Measurements from ENCODE around the gene ATRNL1. TPM values are rescaled to one million over a fixed set of nuclear protein-coding genes. Genes with fewer than 3 reads are reported as not detected.

The ATRNL1 gene
- total and polyA plus RNA-seq, 12 donors: 4.8 to 217 (median 92.4) TPM

DNA sequence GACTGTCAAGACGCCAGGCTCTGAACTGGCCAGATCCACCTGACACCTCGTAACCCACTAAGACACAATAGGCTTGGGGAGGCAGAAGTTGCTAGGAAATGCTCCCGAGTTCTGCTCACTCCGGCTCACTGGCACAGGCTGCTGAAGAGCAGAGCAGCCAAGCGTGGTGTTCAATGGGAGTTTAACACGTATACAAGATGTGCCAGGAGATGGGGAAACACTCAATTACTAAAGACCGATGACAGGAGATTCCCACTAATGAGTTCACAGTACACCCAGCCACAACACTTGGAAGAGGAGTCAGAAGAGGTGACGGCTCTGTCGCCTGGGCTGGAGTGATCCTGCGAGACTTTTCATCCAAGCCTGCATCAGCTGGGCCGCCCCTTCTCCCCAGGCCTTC, 876.4 kb downstream of the ATRNL1 start:
- Histone ChIP-seq H3K4me3 (no peak overlapping the region), H3K4me1 (replicated peaks in 1 of 2) (no peaks in the 10 kb centered on the region), H3K27me3 (no peaks in the 10 kb centered on the region), H3K27ac (no peak overlapping the region), H3K9me3 (replicated peaks in 1 of 3) (no peaks in the 10 kb centered on the region), H3K36me3 (replicated peaks in 1 of 2) (no peaks in the 10 kb centered on the region)
- TF ChIP-seq, protein P1, sequence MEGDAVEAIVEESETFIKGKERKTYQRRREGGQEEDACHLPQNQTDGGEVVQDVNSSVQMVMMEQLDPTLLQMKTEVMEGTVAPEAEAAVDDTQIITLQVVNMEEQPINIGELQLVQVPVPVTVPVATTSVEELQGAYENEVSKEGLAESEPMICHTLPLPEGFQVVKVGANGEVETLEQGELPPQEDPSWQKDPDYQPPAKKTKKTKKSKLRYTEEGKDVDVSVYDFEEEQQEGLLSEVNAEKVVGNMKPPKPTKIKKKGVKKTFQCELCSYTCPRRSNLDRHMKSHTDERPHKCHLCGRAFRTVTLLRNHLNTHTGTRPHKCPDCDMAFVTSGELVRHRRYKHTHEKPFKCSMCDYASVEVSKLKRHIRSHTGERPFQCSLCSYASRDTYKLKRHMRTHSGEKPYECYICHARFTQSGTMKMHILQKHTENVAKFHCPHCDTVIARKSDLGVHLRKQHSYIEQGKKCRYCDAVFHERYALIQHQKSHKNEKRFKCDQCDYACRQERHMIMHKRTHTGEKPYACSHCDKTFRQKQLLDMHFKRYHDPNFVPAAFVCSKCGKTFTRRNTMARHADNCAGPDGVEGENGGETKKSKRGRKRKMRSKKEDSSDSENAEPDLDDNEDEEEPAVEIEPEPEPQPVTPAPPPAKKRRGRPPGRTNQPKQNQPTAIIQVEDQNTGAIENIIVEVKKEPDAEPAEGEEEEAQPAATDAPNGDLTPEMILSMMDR (IDR thresholded peaks at IDR 0.05): no peak
- TF ChIP-seq POLR2A (IDR thresholded peaks at IDR 0.05): no peak
- 85 to 90% (median 88%) methylated on average over 11 of the region's 11 CpGs for WGBS, 4 donors
- no peak for DNase-seq
- intact Hi-C loops (cut with DNase I): no loop called here

DNA sequence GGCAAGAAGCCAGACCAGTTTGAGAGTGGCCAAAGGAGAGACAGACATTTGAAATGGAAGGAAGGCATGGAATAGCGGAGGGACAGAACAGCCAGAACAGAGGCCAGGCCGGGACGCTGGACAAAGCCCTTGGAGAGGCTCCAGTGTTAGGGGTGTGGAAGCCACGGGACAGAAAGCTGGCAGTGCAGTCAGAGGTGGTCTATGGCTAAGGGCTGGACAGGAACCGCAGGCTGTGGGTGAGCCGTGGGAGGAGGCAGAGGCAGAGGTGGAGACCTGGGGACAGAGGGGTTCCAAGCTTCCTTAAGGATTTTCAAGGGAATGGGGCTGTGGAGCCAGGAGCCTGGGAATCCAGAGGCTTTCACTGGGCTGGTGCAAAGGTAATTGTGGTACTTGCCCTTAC, 878.8 kb downstream of the ATRNL1 start:
- no peak overlapping the region for H3K4me3 ChIP-seq
- intact Hi-C loops (cut with DNase I): no loop called here
- TF ChIP-seq POLR2A (IDR thresholded peaks at IDR 0.05): no peak
- no peak overlapping the region for H3K27ac ChIP-seq
- no peaks in the 10 kb centered on the region for H3K4me1 ChIP-seq (replicated peaks in 1 of 2)
- no peaks in the 10 kb centered on the region for H3K27me3 ChIP-seq
- H3K9me3 ChIP-seq (replicated peaks in 1 of 3): no peaks in the 10 kb centered on the region
- no peaks in the 10 kb centered on the region for H3K36me3 ChIP-seq (replicated peaks in 1 of 2)
- DNase-seq: no peak
- WGBS, 4 donors: 86 to 94% (median 89%) methylated on average over 6 of the region's 6 CpGs

DNA sequence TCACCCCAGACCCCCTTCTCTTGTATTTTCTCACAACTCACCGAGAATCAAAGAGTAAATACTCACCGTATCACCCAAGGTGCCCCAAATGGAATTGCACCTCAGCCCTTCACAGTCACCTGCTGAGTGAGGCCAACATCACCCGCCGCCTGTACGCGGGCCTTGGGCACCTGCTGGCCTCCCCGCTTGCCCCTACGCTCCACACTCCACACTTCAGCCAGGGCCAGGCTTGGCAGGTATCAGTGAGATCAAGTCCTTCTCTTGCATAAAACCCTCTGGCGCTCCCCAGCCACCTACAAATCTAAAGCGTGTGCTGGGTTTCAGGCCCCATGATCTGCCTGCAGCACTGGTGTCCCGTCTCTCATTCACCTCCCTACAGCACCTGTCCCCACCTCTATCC, 879.3 kb downstream of the ATRNL1 start:
- 77 to 89% (median 81%) methylated on average over 11 of the region's 11 CpGs for WGBS, 4 donors
- intact Hi-C loops (cut with DNase I): no loop called here
- H3K4me3 ChIP-seq: no peak overlapping the region
- H3K27ac ChIP-seq: no peak overlapping the region
- H3K36me3 ChIP-seq (replicated peaks in 1 of 2): no peaks in the 10 kb centered on the region
- no peak for DNase-seq
- H3K9me3 ChIP-seq (replicated peaks in 1 of 3): no peaks in the 10 kb centered on the region
- no peaks in the 10 kb centered on the region for H3K4me1 ChIP-seq (replicated peaks in 1 of 2)
- TF ChIP-seq POLR2A (IDR thresholded peaks at IDR 0.05): no peak
- TF ChIP-seq, protein P1 (IDR thresholded peaks at IDR 0.05): no peak
- no peaks in the 10 kb centered on the region for H3K27me3 ChIP-seq

DNA sequence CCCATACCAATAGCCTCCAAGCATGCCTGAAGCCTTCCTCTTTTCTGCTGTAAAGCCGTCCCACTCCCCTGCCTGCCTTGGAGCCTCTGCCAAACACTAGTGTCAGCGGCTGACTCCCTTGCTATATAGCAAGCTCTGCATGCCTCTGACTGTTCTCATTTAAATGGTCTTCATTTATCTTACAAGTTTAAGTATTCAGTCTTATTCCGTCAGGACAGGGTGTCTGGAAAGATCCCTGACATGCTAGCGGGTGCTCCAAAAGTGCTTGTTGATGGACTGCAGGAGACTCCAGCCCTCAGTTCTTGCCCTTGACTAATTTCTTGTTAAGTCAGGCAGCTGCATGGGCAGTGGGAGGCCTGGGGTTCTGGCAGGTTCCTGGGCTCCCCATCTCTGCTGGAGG, 881.2 kb downstream of the ATRNL1 start:
- H3K27me3 ChIP-seq: no peaks in the 10 kb centered on the region
- no peak for DNase-seq
- H3K9me3 ChIP-seq (replicated peaks in 1 of 3): no peaks in the 10 kb centered on the region
- H3K36me3 ChIP-seq (replicated peaks in 1 of 2): no peaks in the 10 kb centered on the region
- 90 to 97% (median 92%) methylated on average over 4 of the region's 4 CpGs for WGBS, 4 donors
- H3K4me3 ChIP-seq: no peak overlapping the region
- intact Hi-C loops (cut with DNase I): no loop called here
- no peak overlapping the region for H3K27ac ChIP-seq
- no peaks in the 10 kb centered on the region for H3K4me1 ChIP-seq (replicated peaks in 1 of 2)
- TF ChIP-seq, protein P1 (IDR thresholded peaks at IDR 0.05): no peak
- no peak for TF ChIP-seq POLR2A (IDR thresholded peaks at IDR 0.05)

DNA sequence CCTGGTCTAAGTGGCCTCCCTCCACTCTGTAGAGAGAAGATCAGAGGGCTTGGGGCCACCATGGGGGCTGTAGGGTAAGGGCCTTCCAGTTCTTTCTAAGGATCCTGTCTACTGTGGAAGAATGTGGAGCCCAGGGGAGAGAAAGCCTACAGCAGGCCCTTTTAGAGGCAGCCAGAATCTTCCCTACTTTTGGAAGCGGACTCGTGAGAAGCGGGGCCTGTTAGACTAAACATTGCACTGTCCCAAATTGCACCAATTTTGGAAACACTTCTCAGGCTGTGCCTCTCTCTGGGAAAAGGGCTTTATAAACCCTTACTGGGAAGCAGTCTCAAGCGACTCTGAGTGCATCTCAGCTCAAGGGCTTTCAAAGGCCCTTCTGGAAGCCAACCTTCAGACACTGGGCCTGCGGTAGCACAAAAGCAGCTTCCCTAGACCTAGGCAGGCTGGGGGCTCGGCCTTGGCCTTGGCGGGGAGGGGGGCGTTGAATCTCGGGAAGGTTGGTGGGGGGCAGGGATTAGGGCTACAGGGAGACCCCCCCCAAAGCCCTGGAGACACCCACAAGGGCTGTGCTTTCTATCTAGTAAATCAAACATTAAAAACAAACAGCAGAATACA, 881.8 kb downstream of the ATRNL1 start:
- Histone ChIP-seq H3K27me3 (no peaks in the 10 kb centered on the region), H3K36me3 (replicated peaks in 1 of 2) (no peaks in the 10 kb centered on the region), H3K4me1 (replicated peaks in 1 of 2) (no peaks in the 10 kb centered on the region), H3K4me3 (no peak overlapping the region), H3K9me3 (replicated peaks in 1 of 3) (no peaks in the 10 kb centered on the region), H3K27ac (no peak overlapping the region)
- 73 to 85% (median 75%) methylated on average over 9 of the region's 9 CpGs for WGBS, 4 donors
- TF ChIP-seq POLR2A (IDR thresholded peaks at IDR 0.05): no peak
- TF ChIP-seq, protein P1 (IDR thresholded peaks at IDR 0.05): no peak
- no peak for DNase-seq
- intact Hi-C loops (cut with DNase I): no loop called here
